HG03558 (cell line): ENCODE measurements around the gene DIP2C.
"Not testable (repeated sequence)": the region's sequence is repeated elsewhere in the genome, so short reads cannot be mapped to it uniquely, and the experiment has no call there.

Experiments used
- ATAC-seq: cut with Tn5 transposase; IDR thresholded peaks from one replicate; pipeline ENCODE4 v1.9.1; 2021; ENCODE audit warnings: moderate number of reproducible peaks; ENCODE audit not compliant: unreplicated experiment; ENCODE audit errors: extremely low read depth

Gene DIP2C

GRCh38 chr10:603745-604144 is 85.7 kb downstream of the DIP2C start:
- no peak for ATAC-seq

DNA sequence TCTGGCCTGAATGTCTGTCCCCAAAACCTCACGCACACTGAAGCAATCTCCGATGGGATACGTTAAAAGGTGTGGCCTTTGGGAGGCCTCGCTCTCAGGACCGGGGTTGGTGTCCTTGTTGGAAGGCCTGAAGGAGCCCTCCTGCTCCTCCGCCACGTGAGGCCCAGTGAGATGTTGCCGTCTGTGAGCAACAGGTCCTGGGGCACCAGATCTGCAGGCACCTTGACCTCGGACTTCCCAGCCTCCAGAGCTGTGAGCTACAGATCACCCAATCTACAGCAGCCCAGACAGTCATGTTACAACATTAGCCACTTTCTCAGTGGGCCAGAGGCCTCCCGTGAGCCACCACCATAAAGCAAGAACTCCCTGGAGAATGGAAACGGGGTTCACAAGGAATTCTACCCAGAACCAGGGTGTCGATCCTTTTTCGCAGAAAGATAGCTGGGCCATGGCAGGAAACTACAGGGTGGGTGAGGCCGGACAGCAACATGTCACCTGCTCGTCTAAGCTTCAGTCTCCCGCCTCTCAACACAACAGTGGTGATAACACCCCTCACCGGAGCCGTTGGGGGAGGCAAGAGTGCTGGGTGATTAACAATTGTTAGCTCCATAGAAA is 87.0 kb downstream of the DIP2C start:
- ATAC-seq = no peak

- no peak for ATAC-seq
Measured at GRCh38 chr10:601660-601963, 87.9 kb downstream of the DIP2C start.

- ATAC-seq = no peak
Measured at GRCh38 chr10:600876-601659, 88.4 kb downstream of the DIP2C start.

- no peak for ATAC-seq
Measured at GRCh38 chr10:600234-600633, 89.2 kb downstream of the DIP2C start.

DNA sequence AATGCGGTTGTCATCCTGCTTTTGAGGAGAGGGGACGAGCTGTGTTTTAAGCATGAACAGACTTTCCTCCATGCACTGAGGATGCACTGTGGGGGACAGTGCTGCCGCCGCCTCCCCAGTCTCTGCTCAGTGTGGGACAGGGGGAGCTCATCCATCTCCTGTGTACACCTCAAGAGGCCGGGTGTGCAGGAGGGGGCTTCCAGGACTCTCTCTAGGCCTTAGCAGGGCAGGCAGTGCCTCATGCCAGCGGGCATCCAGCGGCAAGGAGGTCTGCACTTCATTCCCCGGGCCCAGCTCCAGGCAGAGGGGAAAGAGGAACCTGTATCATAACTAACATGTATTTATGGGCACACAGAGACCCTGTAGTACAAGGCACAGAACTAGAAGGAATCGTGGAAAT is 89.7 kb downstream of the DIP2C start:
- no peak for ATAC-seq

DNA sequence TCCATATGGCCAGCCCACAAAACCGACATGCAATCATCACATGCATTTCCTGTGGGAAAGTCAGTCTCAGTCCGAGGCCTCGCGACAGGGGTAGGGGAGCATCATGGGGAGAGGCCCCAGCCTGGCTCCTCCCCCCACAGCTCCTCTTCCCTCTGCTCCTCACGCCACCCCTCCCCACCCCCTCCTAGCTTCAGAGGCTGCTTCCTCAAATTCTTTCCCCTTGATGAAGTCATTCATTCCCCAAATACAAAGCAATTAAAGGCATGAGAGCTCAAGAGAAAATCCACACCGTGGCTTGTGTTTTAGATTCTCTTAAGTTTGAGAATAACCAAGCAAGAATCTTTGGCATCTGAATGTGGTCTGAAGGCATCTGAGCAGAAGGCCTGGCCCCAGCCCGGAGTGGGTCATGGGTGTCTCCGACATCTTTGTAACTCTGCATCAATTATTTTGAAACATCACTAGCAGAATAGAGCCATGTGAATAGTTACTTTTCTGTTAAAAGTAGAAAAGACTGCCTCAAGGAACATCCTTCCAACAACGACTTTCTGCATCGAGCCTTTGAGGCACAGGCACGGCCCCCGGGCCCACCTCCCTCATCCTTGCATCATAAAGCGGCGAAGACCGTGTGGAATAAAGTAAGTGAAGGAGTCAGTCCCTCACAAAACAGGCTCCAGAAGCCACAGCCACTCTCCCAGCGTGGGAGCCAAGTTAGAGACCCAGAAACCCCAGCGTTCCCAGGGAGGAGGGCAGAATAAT is 90.9 kb downstream of the DIP2C start:
- no peak for ATAC-seq

DNA sequence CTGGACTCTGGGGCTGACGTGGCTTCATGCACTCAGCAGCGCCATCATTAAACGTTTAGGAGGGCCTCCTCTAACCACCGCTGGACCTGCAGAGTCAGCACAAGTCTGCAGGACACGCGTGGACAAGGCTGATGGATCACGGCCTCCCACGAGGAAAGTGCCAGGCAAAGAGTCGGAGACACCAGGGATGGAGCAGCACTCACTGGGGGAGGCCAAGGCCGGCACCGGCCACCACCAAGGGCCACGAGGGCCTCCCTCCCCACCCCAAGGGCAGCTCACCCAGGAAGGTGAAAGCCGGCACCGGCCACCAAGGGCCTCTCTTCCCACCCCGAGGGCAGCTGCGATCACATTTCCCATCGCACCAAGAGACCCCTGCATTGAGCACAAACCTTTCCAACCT is 91.5 kb downstream of the DIP2C start:
- no peak for ATAC-seq

DNA sequence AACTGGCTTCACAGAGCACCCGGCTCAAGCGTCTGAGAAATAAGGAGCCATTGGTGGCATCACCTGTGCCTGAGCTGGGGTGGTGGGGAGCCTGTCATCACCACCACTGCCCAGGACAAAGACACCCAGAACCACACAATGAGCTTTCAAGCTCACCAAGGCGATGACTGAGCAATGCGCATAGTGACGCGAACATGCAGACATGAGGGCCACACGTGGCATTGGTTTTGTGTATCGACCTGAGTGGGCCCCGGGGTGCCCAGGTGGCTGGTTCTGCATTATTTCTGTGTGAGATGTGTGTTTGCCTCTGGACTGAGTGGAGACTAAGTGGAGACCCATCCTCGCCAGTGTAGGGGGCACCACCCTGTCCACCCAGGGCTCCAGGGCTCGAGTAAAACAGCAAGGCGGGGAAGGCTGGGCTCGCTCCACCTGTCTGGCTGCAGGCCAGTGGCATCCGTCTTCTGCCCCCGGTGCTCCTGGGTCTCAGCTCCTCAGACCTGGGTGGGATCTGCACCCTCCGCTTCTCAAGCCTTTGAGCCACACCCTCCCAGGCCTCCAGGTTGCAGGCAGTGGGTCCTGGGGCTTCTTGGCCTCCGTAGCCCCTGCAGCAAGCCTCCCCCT is 92.6 kb downstream of the DIP2C start:
- no peak for ATAC-seq

DNA sequence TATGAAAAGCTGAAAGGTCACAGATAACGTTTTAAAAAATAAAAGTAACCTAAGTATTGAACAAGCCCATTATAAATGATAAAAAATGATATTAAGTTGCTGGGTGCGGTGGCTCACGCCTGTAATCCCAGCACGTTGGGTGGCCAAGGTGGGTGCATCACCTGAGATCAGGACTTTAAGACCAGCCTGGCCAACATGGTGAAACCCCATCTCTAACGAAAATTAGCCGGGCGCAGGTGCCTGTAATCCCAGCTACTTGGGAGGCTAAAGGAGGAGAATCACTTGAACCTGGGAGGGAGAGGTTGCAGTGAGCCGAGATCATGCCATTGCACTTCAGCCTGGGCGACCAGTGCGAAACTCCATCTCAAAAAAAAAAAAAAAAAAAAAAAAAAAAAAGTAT is 93.3 kb downstream of the DIP2C start:
- ATAC-seq = not testable (repeated sequence)

DNA sequence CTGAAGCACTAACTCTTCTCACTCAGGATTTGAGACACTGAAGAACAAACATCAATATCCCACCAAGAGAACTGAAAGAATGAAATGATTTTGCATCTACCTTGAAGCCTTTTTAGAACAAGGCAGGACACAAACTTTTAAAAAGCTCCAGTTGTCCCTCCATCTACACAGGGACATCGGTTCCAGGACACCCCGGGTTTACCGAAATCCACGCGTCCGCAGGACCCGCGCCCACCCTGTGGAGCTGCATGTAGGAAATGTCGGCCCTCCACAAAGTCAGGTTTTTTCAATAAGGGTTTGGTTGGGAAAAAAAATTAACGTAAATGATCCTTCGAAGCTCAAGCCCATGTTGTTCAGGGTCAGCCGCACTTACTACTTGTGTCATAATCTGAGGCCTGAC is 94.0 kb downstream of the DIP2C start:
- no peak for ATAC-seq

- ATAC-seq = no peak
Measured at GRCh38 chr10:594584-595270, 94.7 kb downstream of the DIP2C start.

DNA sequence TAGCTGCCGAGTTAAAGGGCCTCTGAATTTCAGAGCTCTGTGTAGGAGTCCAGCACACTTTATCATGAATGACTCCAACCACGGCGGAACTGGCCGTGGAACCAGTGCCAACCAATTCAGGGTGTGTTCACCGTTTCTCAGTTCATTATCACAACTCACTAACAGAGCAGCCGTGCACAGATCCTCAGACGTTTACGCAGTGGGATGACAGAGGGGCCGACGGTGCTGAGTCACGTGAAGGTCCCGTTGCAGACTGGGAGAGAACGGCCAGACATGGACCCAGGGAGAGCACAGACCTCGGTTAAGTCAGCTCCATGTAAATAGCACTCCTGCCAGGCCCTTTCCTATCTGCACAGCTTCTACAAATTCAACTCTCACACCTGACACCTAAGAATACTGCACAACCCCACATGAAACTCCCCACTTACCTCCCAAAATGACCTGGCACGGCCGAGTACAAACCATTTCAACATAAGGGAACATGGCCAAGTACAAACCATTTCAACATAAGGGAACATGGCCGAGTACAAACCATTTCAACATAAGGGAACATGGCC is 95.5 kb downstream of the DIP2C start:
- ATAC-seq = no peak

GRCh38 chr10:593421-593820 is 96.0 kb downstream of the DIP2C start:
- ATAC-seq = no peak

DNA sequence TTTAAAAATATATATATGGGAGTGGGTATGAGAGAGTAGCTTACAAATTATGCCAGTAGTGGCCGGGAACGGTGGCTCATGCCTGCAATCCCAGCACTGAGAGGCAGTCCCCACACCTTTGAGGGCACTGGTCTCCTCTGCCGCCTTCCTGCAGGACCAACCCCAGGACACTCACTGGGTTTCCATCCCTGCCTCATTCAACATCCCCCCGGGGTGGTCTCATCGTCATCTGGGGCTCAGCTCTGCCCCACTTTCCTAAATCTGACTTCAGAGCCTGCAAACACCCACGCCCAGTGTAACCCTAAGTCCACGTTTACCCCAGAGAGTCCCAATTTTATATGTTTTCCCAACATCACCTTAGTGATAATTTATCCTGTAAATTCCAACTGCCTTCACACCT is 96.5 kb downstream of the DIP2C start:
- no peak for ATAC-seq

DNA sequence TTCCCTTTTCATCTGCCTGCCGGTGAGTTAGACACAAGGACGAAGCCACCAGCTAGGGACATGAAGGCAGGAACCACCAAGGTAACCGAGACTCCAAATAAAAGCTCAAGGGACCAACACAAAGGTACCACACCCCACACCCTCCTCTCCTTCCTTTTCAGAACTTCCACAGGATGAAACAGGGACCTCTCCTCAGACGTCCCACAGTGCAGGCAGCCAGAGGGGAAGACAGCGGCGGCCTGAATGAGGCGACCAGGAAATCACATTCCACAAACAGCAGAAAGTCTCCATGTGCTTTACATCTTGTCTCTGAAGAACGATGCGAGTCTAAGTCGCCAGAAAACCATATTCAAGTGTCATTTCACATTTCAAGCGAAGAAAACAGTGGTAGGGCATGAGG is 97.8 kb downstream of the DIP2C start:
- no peak for ATAC-seq

- no peak for ATAC-seq
Measured at GRCh38 chr10:590721-591120, 98.7 kb downstream of the DIP2C start.

DNA sequence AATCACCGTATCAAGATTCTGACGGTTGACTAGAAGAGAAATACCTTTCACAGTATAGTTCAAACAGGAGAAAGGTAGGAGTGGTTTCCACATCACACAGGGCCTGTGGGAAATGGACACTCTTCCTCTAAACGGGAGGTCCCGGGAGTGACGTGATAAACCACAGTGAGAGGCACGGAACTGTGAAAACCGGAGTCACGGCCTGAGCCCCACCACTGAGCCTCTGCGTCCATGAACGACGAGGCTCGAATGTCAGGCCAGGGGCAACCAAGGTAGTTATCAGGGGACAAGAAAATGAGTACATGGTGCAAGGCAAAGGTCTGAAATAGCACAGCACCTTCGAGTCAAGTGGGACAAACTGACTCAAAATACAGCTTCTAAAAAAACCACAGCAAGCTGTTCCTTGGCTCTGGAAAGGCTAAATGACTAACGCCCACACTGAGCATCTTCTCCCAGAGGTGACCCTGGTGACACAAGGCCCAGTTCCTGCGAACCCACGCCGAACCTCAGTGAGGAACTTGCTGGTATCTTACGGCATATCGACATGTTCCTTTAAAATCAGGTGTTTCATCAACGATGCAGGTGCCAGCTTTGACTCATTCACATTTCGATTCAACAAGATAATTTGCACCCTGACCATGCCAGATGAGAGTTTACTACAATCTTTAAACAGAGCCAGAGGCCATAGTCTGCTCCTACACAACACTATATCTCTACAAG is 99.3 kb downstream of the DIP2C start:
- no peak for ATAC-seq

- no peak for ATAC-seq
Measured at GRCh38 chr10:588246-589165, 101.0 kb downstream of the DIP2C start.
